Endothelial cell of umbilical vein (primary cell): ENCODE data around the gene EFNB1. TPM values are rescaled to one million over a fixed set of nuclear protein-coding genes. Genes with fewer than 3 reads are reported as not detected.

Experiments used
- BruUV-seq: library from RNA; stranded (reverse); fragments of 400-500 nt; replicated peaks from 2 replicates; lab custom pipeline; 2021; lab: Mats Ljungman, UMichigan
- CTCF ChIA-PET: fragments of 300-600, 350-600 bp; sonication (Branson Sonifier 250); formaldehyde crosslinking; loops from one replicate; lab custom pipeline; 2021; ENCODE audit warnings: antibody characterized with exemption, inconsistent platforms; lab: Charles Lee
- POLR2A ChIA-PET: fragments of 300-600, 350-600 bp; sonication (Branson Sonifier 250); formaldehyde crosslinking; loops from one replicate; lab custom pipeline; 2021; ENCODE audit warnings: antibody characterized with exemption, inconsistent platforms; lab: Charles Lee
- DNase-seq: peaks from one replicate; pipeline ENCODE4 v3.0.0-alpha.2; 2011; ENCODE audit warnings: low read depth, low spot score
- FAIRE-seq: peaks from 2 replicates; lab custom pipeline; 2011; peaks lifted over from hg19 to GRCh38; lab: Jason Lieb, UNC
- H2AFZ ChIP-seq: 2 replicates; pipeline ENCODE4 v1.6.0; 2012; ENCODE audit warnings: low read depth, low read length, control low read depth, inconsistent platforms
- H3K27ac ChIP-seq: 2 replicates; pipeline ENCODE4 v1.5.1; 2011; ENCODE audit warnings: low read depth, mild to moderate bottlenecking, control low read depth, low read length, moderate library complexity; ENCODE audit not compliant: insufficient read depth
- H3K27me3 ChIP-seq, 2 experiments: 2 replicates each; pipeline versions ENCODE4 v1.6.0 to v1.6.1; 2011; ENCODE audit warnings: low read length in 2 of 2, mixed read lengths in 1 of 2; ENCODE audit not compliant: control insufficient read depth in 2 of 2, insufficient read depth in 2 of 2
- H3K36me3 ChIP-seq, 2 experiments: 2 replicates in 1 of 2; 3 replicates in 1 of 2; pipeline ENCODE4 v1.5.1; 2011; ENCODE audit warnings: low read length in 2 of 2, mild to moderate bottlenecking in 1 of 2, moderate library complexity in 1 of 2; ENCODE audit not compliant: control insufficient read depth in 2 of 2, insufficient read depth in 2 of 2; ENCODE audit errors: extremely low read depth in 1 of 2
- H3K4me1 ChIP-seq: 3 replicates; pipeline ENCODE4 v1.5.1; 2011; ENCODE audit warnings: mild to moderate bottlenecking, low read length; ENCODE audit not compliant: control insufficient read depth, insufficient read depth; ENCODE audit errors: extremely low read depth
- H3K4me2 ChIP-seq: 2 replicates; pipeline ENCODE4 v1.6.1; 2011; ENCODE audit warnings: low read length, control low read depth, mixed read lengths; ENCODE audit not compliant: insufficient read depth
- H3K4me3 ChIP-seq, 3 experiments: fragments of 200-600 bp in 1 of 3; sonication (generic), shearing (Covaris generic) in 1 of 3; replicated peaks in 1 of 3; 2 replicates each; pipeline ENCODE4 v1.5.1; 2011 to 2016; ENCODE audit warnings: control low read depth in 3 of 3, low read length in 3 of 3, mild to moderate bottlenecking in 2 of 3, inconsistent platforms in 1 of 3, low read depth in 1 of 3, moderate library complexity in 1 of 3; ENCODE audit not compliant: insufficient read depth in 1 of 3
- H3K79me2 ChIP-seq: 2 replicates; pipeline ENCODE4 v1.6.0; 2012; ENCODE audit warnings: low read length, inconsistent platforms; ENCODE audit not compliant: control insufficient read depth, insufficient read depth
- H3K9ac ChIP-seq: replicated peaks from 2 replicates; pipeline ENCODE3; 2011; ENCODE audit warnings: low read length, control low read depth; ENCODE audit not compliant: insufficient read depth; ENCODE audit errors: extremely low read depth
- H3K9me1 ChIP-seq: replicated peaks from 3 replicates; pipeline ENCODE4 v1.6.0; 2011; ENCODE audit warnings: mild to moderate bottlenecking, low read length; ENCODE audit not compliant: control insufficient read depth, insufficient read depth; ENCODE audit errors: extremely low read depth
- H3K9me3 ChIP-seq: replicated peaks from 2 replicates; pipeline ENCODE4 v1.5.1; 2012; ENCODE audit warnings: low read length, inconsistent platforms; ENCODE audit not compliant: control insufficient read depth, insufficient read depth
- H4K20me1 ChIP-seq: replicated peaks from 2 replicates; pipeline ENCODE3; 2011; ENCODE audit warnings: mild to moderate bottlenecking, low read length; ENCODE audit not compliant: control insufficient read depth, insufficient read depth; ENCODE audit errors: extremely low read depth
- CTCF ChIP-seq, 2 donors: IDR thresholded peaks; 1 replicate in 1 of 2; 2 replicates in 1 of 2; pipeline ENCODE4 v1.5.1; 2011; ENCODE audit warnings: low read length in 2 of 2, mild to moderate bottlenecking in 2 of 2, moderate library complexity in 2 of 2, control low read depth in 1 of 2, inconsistent platforms in 1 of 2, low read depth in 1 of 2; ENCODE audit not compliant: insufficient read depth in 1 of 2; ENCODE audit errors: extremely low read depth in 1 of 2
- EZH2 ChIP-seq: IDR thresholded peaks from 2 replicates; pipeline ENCODE4 v1.6.1; 2012; ENCODE audit warnings: borderline replicate concordance, low read depth, mild to moderate bottlenecking, moderate library complexity, low read length, inconsistent platforms; ENCODE audit not compliant: severe bottlenecking
- FOS ChIP-seq: IDR thresholded peaks from 2 replicates; pipeline ENCODE4 v1.6.1; 2011; ENCODE audit warnings: mild to moderate bottlenecking, low read length, moderate library complexity, borderline replicate concordance; ENCODE audit not compliant: insufficient read depth
- GATA2 ChIP-seq: IDR thresholded peaks from 2 replicates; pipeline ENCODE4 v1.7.0; 2011; ENCODE audit warnings: low read depth, mild to moderate bottlenecking, moderate library complexity, mixed read lengths, low read length; ENCODE audit not compliant: insufficient read length, insufficient read depth
- JUN ChIP-seq: IDR thresholded peaks from 2 replicates; pipeline ENCODE4 v1.6.1; 2011; ENCODE audit warnings: borderline replicate concordance, low read depth; ENCODE audit not compliant: insufficient read length, insufficient read depth
- MAX ChIP-seq: IDR thresholded peaks from 2 replicates; pipeline ENCODE4 v1.6.1; 2011; ENCODE audit not compliant: insufficient read depth, insufficient read length
- MYC ChIP-seq: IDR thresholded peaks from one replicate; pipeline ENCODE4 v1.6.1; 2011; ENCODE audit warnings: mild to moderate bottlenecking, low read depth, low read length
- POLR2A ChIP-seq: IDR thresholded peaks from 2 replicates; pipeline ENCODE4 v1.6.1; 2012; ENCODE audit warnings: low read depth, mild to moderate bottlenecking, control low read depth, low read length
- POLR2AphosphoS5 ChIP-seq: IDR thresholded peaks from 2 replicates; pipeline ENCODE4 v1.6.1; 2012; ENCODE audit warnings: low read depth, mild to moderate bottlenecking, control low read depth, low read length, moderate library complexity; ENCODE audit not compliant: insufficient read depth
- dilution Hi-C: fragments of 300-500 bp; cut with MboI; formaldehyde crosslinking; loops from one replicate; pipeline ENCODE4 v1.15.0; 2019; ENCODE audit warnings: low sequenced_read_pairs; ENCODE audit not compliant: extremely low pct_ligation_motif_present
- intact Hi-C: fragments of 100-400 bp; cut with micrococcal nuclease; formaldehyde crosslinking; loops from one replicate; pipeline ENCODE4 v1.10.0; 2022
- polyA plus RNA-seq, 4 experiments: library from polyadenylated mRNA; depleted of rRNA in 3 of 4; stranded (reverse) in 3 of 4; unstranded in 1 of 4; fragments of >200 nt; gene quantifications; 2 replicates each; pipeline versions ENCODE4 v1.2.1 to v1.2.3, GENCODE V29; 2011 to 2012; ENCODE audit warnings: missing spikeins in 1 of 4
- total RNA-seq: library from RNA; stranded (reverse); gene quantifications from 2 replicates; pipeline ENCODE4 v1.2.3, GENCODE V29; 2021

Gene EFNB1
- total and polyA plus RNA-seq, 2 donors (not counting 3 experiments of a cell fraction or from before 2014, with no cell fraction given), result 7.8 to 13.3 TPM

- ChIA-PET POLR2A (no interaction called here), CTCF (no interaction called here)
- FAIRE-seq (no peak), DNase-seq (no peak)
- no peaks in the 10 kb centered on the region for H3K27me3 ChIP-seq
- no peaks in the 10 kb centered on the region for H3K36me3 ChIP-seq
- no peak overlapping the region for H3K4me2 ChIP-seq
- dilution Hi-C loops, result no loop called here
- H3K27ac ChIP-seq, result no peak overlapping the region
- no peaks in the 10 kb centered on the region for H3K9me3 ChIP-seq
- no peaks in the 10 kb centered on the region for H4K20me1 ChIP-seq
- no peak overlapping the region for H3K9ac ChIP-seq
- H2AFZ ChIP-seq, result no peak overlapping the region
- H3K9me1 ChIP-seq, result no peaks in the 10 kb centered on the region
- intact Hi-C loops, result no loop called here
- H3K4me3 ChIP-seq, result no peak overlapping the region
- no peaks in the 10 kb centered on the region for H3K79me2 ChIP-seq
- BruUV-seq, result no TSS peak
- TF ChIP-seq POLR2AphosphoS5, result no peak
- no peak for TF ChIP-seq MYC
- TF ChIP-seq FOS, result no peak
- TF ChIP-seq MAX, result no peak
- TF ChIP-seq JUN, result no peak
- TF ChIP-seq POLR2A, result no peak
- TF ChIP-seq CTCF (IDR thresholded peaks at IDR 0.05; ENCODE audit: extremely low read depth in 1 of 2, insufficient read depth in 1 of 2, low read depth in 1 of 2, low read length in 2 of 2), result no peak
- no peak for TF ChIP-seq EZH2
- no peak for TF ChIP-seq GATA2
- no peaks in the 10 kb centered on the region for H3K4me1 ChIP-seq
Observed at GRCh38 chrX:68792083-68792482, 36.7 kb upstream of the EFNB1 start.
